ENCODE data around the gene INKA2.
A peak's percentile ranks its signal among the peaks of the same experiment; 100 is the strongest.
"Not testable (repeated sequence)": the region's sequence is repeated elsewhere in the genome, so short reads cannot be mapped to it uniquely, and the experiment has no call there.

The INKA2 gene

GRCh38 chr1:111749628-111750027 lies 10.4 kb upstream of the INKA2 start:
- DNase-seq: no peak

- no peak for DNase-seq
Observed at GRCh38 chr1:111747947-111748346, 8.8 kb upstream of the INKA2 start.

- DNase-seq: peak; percentile 57
Observed at GRCh38 chr1:111747282-111747734, 8.1 kb upstream of the INKA2 start.

- DNase-seq: no peak
Observed at GRCh38 chr1:111746614-111746999, 7.4 kb upstream of the INKA2 start.

- DNase-seq: no peak
Observed at GRCh38 chr1:111745675-111746613, 6.7 kb upstream of the INKA2 start.

- no peak for DNase-seq
Observed at GRCh38 chr1:111743679-111744101, 4.5 kb upstream of the INKA2 start.

GRCh38 chr1:111742938-111743549 lies 3.8 kb upstream of the INKA2 start:
- no peak for DNase-seq

GRCh38 chr1:111742292-111742691 lies 3.1 kb upstream of the INKA2 start:
- not testable (repeated sequence) for DNase-seq

- no peak for DNase-seq
Observed at GRCh38 chr1:111739925-111740765, 950 bp upstream of the INKA2 start.

GRCh38 chr1:111738436-111739193 lies 580 bp downstream of the INKA2 start:
- peak; percentile 53 for DNase-seq

- no peak for DNase-seq
Observed at GRCh38 chr1:111738133-111738435, 1.1 kb downstream of the INKA2 start.

GRCh38 chr1:111737216-111738132 lies 1.7 kb downstream of the INKA2 start:
- no peak for DNase-seq

- no peak for DNase-seq
Observed at GRCh38 chr1:111736548-111737215, 2.5 kb downstream of the INKA2 start.

GRCh38 chr1:111735858-111736544 lies 3.2 kb downstream of the INKA2 start:
- no peak for DNase-seq

- DNase-seq: no peak
Observed at GRCh38 chr1:111735321-111735720, 3.9 kb downstream of the INKA2 start.

GRCh38 chr1:111734856-111735255 lies 4.3 kb downstream of the INKA2 start:
- no peak for DNase-seq

- no peak for DNase-seq
Observed at GRCh38 chr1:111734426-111734825, 4.8 kb downstream of the INKA2 start.

- no peak for DNase-seq
Observed at GRCh38 chr1:111733992-111734341, 5.2 kb downstream of the INKA2 start.

- DNase-seq: no peak
Observed at GRCh38 chr1:111733183-111733991, 5.8 kb downstream of the INKA2 start.

- no peak for DNase-seq
Observed at GRCh38 chr1:111732718-111733117, 6.5 kb downstream of the INKA2 start.

Data from activated CD8-positive, alpha-beta memory T cell treated with anti-CD3 and anti-CD28 coated beads, Interleukin-2, amount 50 U/mL, for 4 hours (primary cell).